H9 (cell line): ENCODE measurements around the gene CEMIP2. TPM values are rescaled to one million over a fixed set of nuclear protein-coding genes. Genes with fewer than 3 reads are reported as not detected.

Experiments used
- DNase-seq: peaks from one replicate; pipeline ENCODE4 v3.0.0-alpha.2; 2017
- H2AFZ ChIP-seq: one replicate; pipeline ENCODE4 v1.6.1; 2013; ENCODE audit warnings: mild to moderate bottlenecking, low read length, control low read depth, moderate library complexity
- H2AK5ac ChIP-seq: 2 replicates; pipeline ENCODE4 v1.6.1; 2013; ENCODE audit warnings: low read length, control low read depth, mixed read lengths; ENCODE audit not compliant: insufficient read length
- H2BK120ac ChIP-seq: one replicate; pipeline ENCODE4 v1.6.1; 2013; ENCODE audit warnings: low read depth, mild to moderate bottlenecking, low read length, control low read depth, inconsistent platforms; ENCODE audit not compliant: poor library complexity, severe bottlenecking
- H2BK12ac ChIP-seq: 2 replicates; pipeline ENCODE4 v1.6.1; 2013; ENCODE audit warnings: low read length, control low read depth, mixed read lengths, low read depth; ENCODE audit not compliant: insufficient read length
- H2BK15ac ChIP-seq: 2 replicates; pipeline ENCODE4 v1.6.1; 2013; ENCODE audit warnings: low read depth, low read length, control low read depth
- H2BK20ac ChIP-seq: one replicate; pipeline ENCODE4 v1.6.1; 2013; ENCODE audit warnings: low read depth, mild to moderate bottlenecking, low read length, control low read depth, inconsistent platforms; ENCODE audit not compliant: poor library complexity, severe bottlenecking
- H2BK5ac ChIP-seq: 2 replicates; pipeline ENCODE4 v1.6.1; 2013; ENCODE audit warnings: low read length, control low read depth, mixed read lengths; ENCODE audit not compliant: insufficient read length
- H3K14ac ChIP-seq: 2 replicates; pipeline ENCODE4 v1.6.1; 2013; ENCODE audit warnings: low read length, control low read depth; ENCODE audit not compliant: insufficient read depth
- H3K18ac ChIP-seq: 2 replicates; pipeline ENCODE4 v1.6.1; 2013; ENCODE audit warnings: low read depth, mild to moderate bottlenecking, mixed read lengths, low read length, control low read depth; ENCODE audit not compliant: insufficient read length
- H3K23ac ChIP-seq: 2 replicates; pipeline ENCODE4 v1.6.1; 2013; ENCODE audit warnings: low read length, control low read depth, mixed read lengths, low read depth; ENCODE audit not compliant: insufficient read length
- H3K23me2 ChIP-seq: 2 replicates; pipeline ENCODE4 v1.6.1; 2013; ENCODE audit warnings: low read depth, mild to moderate bottlenecking, mixed read lengths, low read length, control low read depth; ENCODE audit not compliant: insufficient read length, poor library complexity, severe bottlenecking
- H3K27ac ChIP-seq: 2 replicates; pipeline ENCODE4 v1.5.1; 2013; ENCODE audit warnings: low read length, control low read depth, mixed read lengths, low read depth; ENCODE audit not compliant: insufficient read length
- H3K27me3 ChIP-seq: 2 replicates; pipeline ENCODE4 v1.6.1; 2013; ENCODE audit warnings: low read length, control low read depth, inconsistent platforms; ENCODE audit not compliant: insufficient read depth
- H3K4ac ChIP-seq: 2 replicates; pipeline ENCODE4 v1.6.1; 2013; ENCODE audit warnings: low read depth, mild to moderate bottlenecking, control low read depth, inconsistent platforms, low read length, moderate library complexity
- H3K4me1 ChIP-seq: 2 replicates; pipeline ENCODE4 v1.6.1; 2013; ENCODE audit warnings: low read length, control low read depth, inconsistent platforms; ENCODE audit not compliant: insufficient read depth
- H3K4me2 ChIP-seq: 2 replicates; pipeline ENCODE4 v1.6.1; 2013; ENCODE audit warnings: low read length, control low read depth, mixed read lengths; ENCODE audit not compliant: insufficient read length, insufficient read depth
- H3K56ac ChIP-seq: 2 replicates; pipeline ENCODE4 v1.6.1; 2013; ENCODE audit warnings: low read depth, mild to moderate bottlenecking, mixed read lengths, low read length, control low read depth; ENCODE audit not compliant: insufficient read length
- H3K79me1 ChIP-seq: 2 replicates; pipeline ENCODE4 v1.6.1; 2013; ENCODE audit warnings: low read depth, mild to moderate bottlenecking, moderate library complexity, low read length, control low read depth, inconsistent platforms; ENCODE audit not compliant: insufficient read depth, poor library complexity, severe bottlenecking
- H3K79me2 ChIP-seq: 2 replicates; pipeline ENCODE4 v1.6.1; 2013; ENCODE audit warnings: low read length, control low read depth, inconsistent platforms; ENCODE audit not compliant: insufficient read depth
- H3K9ac ChIP-seq: 2 replicates; pipeline ENCODE4 v1.6.1; 2013; ENCODE audit warnings: low read length, control low read depth, mixed read lengths; ENCODE audit not compliant: insufficient read length; ENCODE audit errors: extremely low read depth
- H3K9me3 ChIP-seq: one replicate; pipeline ENCODE4 v1.6.1; 2013; ENCODE audit warnings: low read depth, low read length, inconsistent platforms; ENCODE audit not compliant: control insufficient read depth
- H3T11ph ChIP-seq: one replicate; pipeline ENCODE4 v1.6.1; 2013; ENCODE audit warnings: mild to moderate bottlenecking, low read length, control low read depth, inconsistent platforms
- H4K20me1 ChIP-seq: one replicate; pipeline ENCODE4 v1.6.1; 2013; ENCODE audit not compliant: control insufficient read depth, insufficient read length, insufficient read depth
- H4K5ac ChIP-seq: 2 replicates; pipeline ENCODE4 v1.6.1; 2013; ENCODE audit warnings: low read depth, mild to moderate bottlenecking, mixed read lengths, low read length, control low read depth; ENCODE audit not compliant: insufficient read length
- H4K8ac ChIP-seq: replicated peaks from 2 replicates; pipeline ENCODE4 v1.6.1; 2013; ENCODE audit warnings: low read length, control low read depth, mixed read lengths, low read depth; ENCODE audit not compliant: insufficient read length
- H4K91ac ChIP-seq: 2 replicates; pipeline ENCODE4 v1.6.1; 2013; ENCODE audit warnings: low read depth, mild to moderate bottlenecking, moderate library complexity, mixed read lengths, low read length, control low read depth; ENCODE audit not compliant: insufficient read length
- H3K27ac Mint-ChIP-seq, 3 experiments: 2 replicates in 2 of 3; 3 replicates in 1 of 3; pipeline ENCODE4 v1.8.0; 2020 to 2021; ENCODE audit warnings: mixed read lengths in 3 of 3, mild to moderate bottlenecking in 1 of 3, moderate library complexity in 1 of 3
- H3K27me3 Mint-ChIP-seq: 2 replicates; pipeline ENCODE4 v1.8.0; 2021; ENCODE audit warnings: low read depth, mild to moderate bottlenecking, moderate library complexity, mixed read lengths
- H3K36me3 Mint-ChIP-seq, 3 experiments: 2 replicates in 2 of 3; 3 replicates in 1 of 3; pipeline ENCODE4 v1.8.0; 2020 to 2021; ENCODE audit warnings: low read depth in 3 of 3, mixed read lengths in 3 of 3; ENCODE audit not compliant: insufficient read depth in 1 of 3
- H3K4me1 Mint-ChIP-seq, 2 experiments: 2 replicates each; pipeline ENCODE4 v1.8.0; 2020; ENCODE audit warnings: mixed read lengths in 2 of 2
- H3K4me3 Mint-ChIP-seq, 2 experiments: 2 replicates in 1 of 2; 3 replicates in 1 of 2; pipeline ENCODE4 v1.8.0; 2020 to 2021; ENCODE audit warnings: mild to moderate bottlenecking in 2 of 2, mixed read lengths in 2 of 2, moderate library complexity in 1 of 2
- H3K9me3 Mint-ChIP-seq, 2 experiments: 2 replicates in 1 of 2; 3 replicates in 1 of 2; pipeline ENCODE4 v1.8.0; 2020; ENCODE audit warnings: mild to moderate bottlenecking in 2 of 2, mixed read lengths in 2 of 2, moderate library complexity in 1 of 2
- CTCF ChIP-seq: fragments of 200-600 bp; sonication (generic); conservative IDR thresholded peaks from 3 replicates; pipeline ENCODE4 v1.8.0; 2021; ENCODE audit warnings: antibody characterized with exemption, mild to moderate bottlenecking
- WGBS: extraction: QIAGEN DNeasy Blood & Tissue Kit; methylation state at CpG from one replicate; pipeline ENCODE4 v1.1.7; 2013; ENCODE audit warnings: missing lambda C conversion rate, low lambda C conversion rate, mixed read lengths; ENCODE audit not compliant: insufficient read length; ENCODE audit errors: extremely low coverage; 5-methylcytosine and 5-hydroxymethylcytosine counted together
- total RNA-seq: library from RNA; stranded (reverse); gene quantifications from 2 replicates; pipeline ENCODE4 v1.2.1, GENCODE V29; 2021

The CEMIP2 gene
- total RNA-seq, 1 experiment from 2014 or later, result 77.2 TPM

GRCh38 chr9:71801826-71802225, 33.5 kb upstream of the CEMIP2 start:
- H3K27me3 ChIP-seq, result no peaks in the 10 kb centered on the region
- H3K4me1 Mint-ChIP-seq, result peaks cover 0 to 5% of the 10 kb centered on the region in 2 experiments; a peak in 1 of 4 replicates
- H3K14ac ChIP-seq, result no peak overlapping the region
- H2AK5ac ChIP-seq, result no peak overlapping the region
- no peak overlapping the region for H3K18ac ChIP-seq
- H3K4me1 ChIP-seq, result no peaks in the 10 kb centered on the region; the same call in 1 of the 2 replicates
- H2AFZ ChIP-seq, result no peak overlapping the region
- no CpG with 5 or more reads among the region's 3 CpGs for WGBS
- no peak overlapping the region for H2BK5ac ChIP-seq
- H2BK120ac ChIP-seq, result no peak overlapping the region
- H4K20me1 ChIP-seq, result no peaks in the 10 kb centered on the region
- H3K9ac ChIP-seq, result no peak overlapping the region
- H3K23me2 ChIP-seq, result no peaks in the 10 kb centered on the region
- no peak overlapping the region for H3K4me3 Mint-ChIP-seq
- H3K27me3 Mint-ChIP-seq, result no peaks in the 10 kb centered on the region
- H3K79me2 ChIP-seq, result no peaks in the 10 kb centered on the region
- no peak overlapping the region for H4K8ac ChIP-seq
- H3K4ac ChIP-seq, result no peak overlapping the region
- H3K23ac ChIP-seq, result no peak overlapping the region
- no peak overlapping the region for H2BK20ac ChIP-seq
- no peaks in the 10 kb centered on the region for H3K9me3 ChIP-seq
- no peak for DNase-seq
- H3K4me2 ChIP-seq, result no peak overlapping the region
- no peak overlapping the region for H2BK12ac ChIP-seq
- TF ChIP-seq CTCF, result no peak
- H4K5ac ChIP-seq, result no peak overlapping the region
- H3K27ac ChIP-seq, result no peak overlapping the region
- H3K27ac Mint-ChIP-seq, result no peak overlapping the region
- no peaks in the 10 kb centered on the region for H3K79me1 ChIP-seq
- no peaks in the 10 kb centered on the region for H3K9me3 Mint-ChIP-seq
- no peak overlapping the region for H2BK15ac ChIP-seq
- H3T11ph ChIP-seq, result no peak overlapping the region
- H3K36me3 Mint-ChIP-seq, result no peaks in the 10 kb centered on the region
- no peak overlapping the region for H3K56ac ChIP-seq
- no peak overlapping the region for H4K91ac ChIP-seq
